Measurements from ENCODE around the gene TPRG1.

The TPRG1 gene, protein sequence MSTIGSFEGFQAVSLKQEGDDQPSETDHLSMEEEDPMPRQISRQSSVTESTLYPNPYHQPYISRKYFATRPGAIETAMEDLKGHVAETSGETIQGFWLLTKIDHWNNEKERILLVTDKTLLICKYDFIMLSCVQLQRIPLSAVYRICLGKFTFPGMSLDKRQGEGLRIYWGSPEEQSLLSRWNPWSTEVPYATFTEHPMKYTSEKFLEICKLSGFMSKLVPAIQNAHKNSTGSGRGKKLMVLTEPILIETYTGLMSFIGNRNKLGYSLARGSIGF

GRCh38 chr3:189171707-189172106 lies at the start of gene TPRG1:
TSS of gene TPRG1 (plus strand) at chr3:189171971. CDS start at chr3:189207385, 35,414 bp downstream.
- H3K9me3 ChIP-seq (ENCODE audit: control insufficient read depth, insufficient read depth, low read length): no peaks in the 10 kb centered on the region
- no peaks in the 10 kb centered on the region for H3K27me3 ChIP-seq (ENCODE audit: control insufficient read depth, insufficient read depth, low read length)
- no peak within 1 kb of the TSS for H3K4me3 ChIP-seq (ENCODE audit: low read depth, low read length)
- H3K9ac ChIP-seq (ENCODE audit: low read depth, low read length): no peak within 1 kb of the TSS
- no peaks in the 10 kb centered on the region for H3K4me1 ChIP-seq (ENCODE audit: control insufficient read depth, insufficient read depth, low read length)
- H3K36me3 ChIP-seq (ENCODE audit: control insufficient read depth, insufficient read depth, low read length): no peaks in the 10 kb centered on the region

- Histone ChIP-seq H3K9me3 (ENCODE audit: control insufficient read depth, insufficient read depth, low read length) (no peaks in the 10 kb centered on the region), H3K4me3 (ENCODE audit: low read depth, low read length) (no peak overlapping the region), H3K36me3 (ENCODE audit: control insufficient read depth, insufficient read depth, low read length) (no peaks in the 10 kb centered on the region)
Measured at GRCh38 chr3:189122110-189122509, 49.7 kb upstream of the TPRG1 start.

DNA sequence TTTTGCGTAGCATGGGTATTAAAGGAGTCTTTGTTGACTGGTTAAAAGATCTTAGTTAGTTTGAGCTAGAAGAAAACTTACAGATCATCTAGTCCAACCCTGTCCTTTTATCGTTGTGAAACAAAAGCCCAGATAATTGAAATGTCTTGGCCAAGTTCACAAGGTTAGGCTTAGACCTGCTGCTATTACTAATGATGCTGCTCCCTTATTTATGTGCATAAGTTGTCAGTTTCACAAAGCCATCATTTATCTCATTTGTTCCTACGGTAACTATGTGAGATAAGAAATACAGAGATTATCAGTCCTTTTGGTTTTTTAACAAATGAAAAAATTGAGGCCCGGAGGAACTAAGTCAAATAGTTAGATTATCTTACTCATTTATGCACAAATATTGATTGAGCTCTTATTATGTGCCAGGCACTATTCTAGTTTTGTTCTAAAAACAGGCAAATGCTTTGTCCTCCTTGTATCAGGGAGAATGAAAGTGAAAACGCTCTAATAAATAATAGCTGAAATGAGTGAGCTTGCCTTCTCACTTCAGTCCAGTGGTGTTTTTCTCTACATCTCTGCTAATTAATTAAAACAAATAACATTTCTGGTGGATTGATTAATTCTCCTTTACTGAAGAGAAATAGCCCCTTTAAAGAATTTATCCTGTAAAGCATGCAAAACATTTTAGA lies 49.1 kb upstream of the TPRG1 start:
- H3K27me3 ChIP-seq (ENCODE audit: control insufficient read depth, insufficient read depth, low read length): no peaks in the 10 kb centered on the region
- no peaks in the 10 kb centered on the region for H3K9me3 ChIP-seq (ENCODE audit: control insufficient read depth, insufficient read depth, low read length)
- no peaks in the 10 kb centered on the region for H3K36me3 ChIP-seq (ENCODE audit: control insufficient read depth, insufficient read depth, low read length)
- H3K4me1 ChIP-seq (ENCODE audit: control insufficient read depth, insufficient read depth, low read length): no peaks in the 10 kb centered on the region
- H3K9ac ChIP-seq (ENCODE audit: low read depth, low read length): no peak overlapping the region
- no peak overlapping the region for H3K4me3 ChIP-seq (ENCODE audit: low read depth, low read length)

More at GRCh38 chr3:189122110-189122509, 49.7 kb upstream of the TPRG1 start:
- H3K27me3 ChIP-seq (ENCODE audit: control insufficient read depth, insufficient read depth, low read length): no peaks in the 10 kb centered on the region
- H3K9ac ChIP-seq (ENCODE audit: low read depth, low read length): no peak overlapping the region
- no peaks in the 10 kb centered on the region for H3K4me1 ChIP-seq (ENCODE audit: control insufficient read depth, insufficient read depth, low read length)

DNA sequence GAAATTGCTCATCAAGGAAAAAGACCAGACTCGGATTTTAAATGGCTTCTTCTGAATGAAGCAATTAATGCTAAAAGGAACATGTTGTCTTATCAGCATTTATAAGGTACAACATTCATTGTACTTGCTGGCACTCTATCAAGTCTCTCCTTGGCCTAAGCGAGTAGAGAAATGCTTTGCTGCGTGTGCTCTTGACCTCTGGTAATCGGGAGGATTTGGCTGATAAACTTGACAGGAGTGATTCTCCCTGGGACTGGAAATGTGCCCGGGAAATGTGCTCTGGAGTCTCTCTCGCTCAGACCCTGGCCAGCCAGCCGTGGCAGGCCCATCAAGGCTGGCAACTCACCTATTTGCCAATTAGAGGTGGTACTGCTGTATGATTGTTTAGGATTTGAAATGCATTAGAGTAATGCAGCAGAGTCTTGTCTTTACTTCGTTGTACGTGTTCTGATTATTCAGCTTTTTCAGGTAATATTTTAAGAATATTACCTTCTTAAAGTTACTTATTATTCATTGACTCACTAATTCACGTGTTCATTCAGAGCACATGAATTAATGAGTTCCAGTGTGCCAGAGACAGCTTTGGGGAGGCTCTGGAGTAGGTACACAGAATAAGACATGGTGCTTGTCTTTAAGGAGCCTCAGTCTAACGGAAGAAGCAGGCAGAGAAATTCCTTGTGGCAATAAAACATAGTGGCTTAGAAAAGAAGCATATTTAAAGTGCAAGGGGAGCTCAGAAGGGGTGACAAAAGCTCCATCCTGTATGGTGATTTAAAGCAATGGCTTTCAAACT lies 48.0 kb upstream of the TPRG1 start:
- H3K9ac ChIP-seq (ENCODE audit: low read depth, low read length): no peak overlapping the region
- H3K27me3 ChIP-seq (ENCODE audit: control insufficient read depth, insufficient read depth, low read length): no peaks in the 10 kb centered on the region
- no peaks in the 10 kb centered on the region for H3K36me3 ChIP-seq (ENCODE audit: control insufficient read depth, insufficient read depth, low read length)
- H3K4me1 ChIP-seq (ENCODE audit: control insufficient read depth, insufficient read depth, low read length): no peaks in the 10 kb centered on the region
- no peaks in the 10 kb centered on the region for H3K9me3 ChIP-seq (ENCODE audit: control insufficient read depth, insufficient read depth, low read length)
- H3K4me3 ChIP-seq (ENCODE audit: low read depth, low read length): no peak overlapping the region

GRCh38 chr3:189132231-189132671 lies 39.5 kb upstream of the TPRG1 start:
- Histone ChIP-seq H3K27me3 (ENCODE audit: control insufficient read depth, insufficient read depth, low read length) (no peaks in the 10 kb centered on the region), H3K36me3 (ENCODE audit: control insufficient read depth, insufficient read depth, low read length) (no peaks in the 10 kb centered on the region), H3K9ac (ENCODE audit: low read depth, low read length) (no peak overlapping the region), H3K9me3 (ENCODE audit: control insufficient read depth, insufficient read depth, low read length) (no peaks in the 10 kb centered on the region), H3K4me1 (ENCODE audit: control insufficient read depth, insufficient read depth, low read length) (peaks cover 2% of the 10 kb centered on the region), H3K4me3 (ENCODE audit: low read depth, low read length) (no peak overlapping the region)

DNA sequence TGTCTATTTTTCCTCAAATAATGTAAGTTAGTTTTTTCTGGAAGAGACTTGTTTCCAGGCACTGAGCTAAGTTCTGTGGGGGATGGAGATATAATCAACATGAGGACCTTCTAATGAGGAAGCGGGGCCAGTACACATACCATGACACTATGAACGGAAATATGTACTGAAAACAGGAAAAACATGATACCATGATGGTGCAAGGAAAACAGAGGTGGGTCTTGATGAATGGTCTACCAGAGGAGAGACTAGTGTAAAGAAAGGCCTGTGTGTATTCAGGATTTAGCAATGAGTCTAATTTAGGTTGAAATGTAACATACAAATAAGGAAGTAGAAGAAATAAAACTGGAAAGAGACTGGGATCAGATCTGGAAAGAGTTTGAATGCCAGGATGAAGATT lies 38.9 kb upstream of the TPRG1 start:
- Histone ChIP-seq H3K4me3 (ENCODE audit: low read depth, low read length) (no peak overlapping the region), H3K9ac (ENCODE audit: low read depth, low read length) (no peak overlapping the region), H3K27me3 (ENCODE audit: control insufficient read depth, insufficient read depth, low read length) (no peaks in the 10 kb centered on the region), H3K4me1 (ENCODE audit: control insufficient read depth, insufficient read depth, low read length) (peaks cover 2% of the 10 kb centered on the region), H3K9me3 (ENCODE audit: control insufficient read depth, insufficient read depth, low read length) (no peaks in the 10 kb centered on the region), H3K36me3 (ENCODE audit: control insufficient read depth, insufficient read depth, low read length) (no peaks in the 10 kb centered on the region)

- Histone ChIP-seq H3K36me3 (ENCODE audit: control insufficient read depth, insufficient read depth, low read length) (no peaks in the 10 kb centered on the region), H3K4me3 (ENCODE audit: low read depth, low read length) (no peak overlapping the region), H3K9me3 (ENCODE audit: control insufficient read depth, insufficient read depth, low read length) (no peaks in the 10 kb centered on the region), H3K27me3 (ENCODE audit: control insufficient read depth, insufficient read depth, low read length) (no peaks in the 10 kb centered on the region), H3K4me1 (ENCODE audit: control insufficient read depth, insufficient read depth, low read length) (peaks cover 2% of the 10 kb centered on the region), H3K9ac (ENCODE audit: low read depth, low read length) (no peak overlapping the region)
Measured at GRCh38 chr3:189133768-189134167, 38.0 kb upstream of the TPRG1 start.

GRCh38 chr3:189137416-189137815 lies 34.4 kb upstream of the TPRG1 start:
- no peaks in the 10 kb centered on the region for H3K36me3 ChIP-seq (ENCODE audit: control insufficient read depth, insufficient read depth, low read length)
- H3K9me3 ChIP-seq (ENCODE audit: control insufficient read depth, insufficient read depth, low read length): no peaks in the 10 kb centered on the region
- H3K9ac ChIP-seq (ENCODE audit: low read depth, low read length): no peak overlapping the region
- H3K27me3 ChIP-seq (ENCODE audit: control insufficient read depth, insufficient read depth, low read length): no peaks in the 10 kb centered on the region
- H3K4me3 ChIP-seq (ENCODE audit: low read depth, low read length): no peak overlapping the region
- H3K4me1 ChIP-seq (ENCODE audit: control insufficient read depth, insufficient read depth, low read length): peaks cover 2% of the 10 kb centered on the region

- H3K9ac ChIP-seq (ENCODE audit: low read depth, low read length): no peak overlapping the region
- no peaks in the 10 kb centered on the region for H3K36me3 ChIP-seq (ENCODE audit: control insufficient read depth, insufficient read depth, low read length)
- H3K9me3 ChIP-seq (ENCODE audit: control insufficient read depth, insufficient read depth, low read length): no peaks in the 10 kb centered on the region
Measured at GRCh38 chr3:189138901-189139610, 32.7 kb upstream of the TPRG1 start.

GRCh38 chr3:189139611-189139940 lies 32.2 kb upstream of the TPRG1 start:
- no peaks in the 10 kb centered on the region for H3K27me3 ChIP-seq (ENCODE audit: control insufficient read depth, insufficient read depth, low read length)
- H3K4me3 ChIP-seq (ENCODE audit: low read depth, low read length): no peak overlapping the region
- no peaks in the 10 kb centered on the region for H3K9me3 ChIP-seq (ENCODE audit: control insufficient read depth, insufficient read depth, low read length)
- H3K9ac ChIP-seq (ENCODE audit: low read depth, low read length): no peak overlapping the region
- H3K36me3 ChIP-seq (ENCODE audit: control insufficient read depth, insufficient read depth, low read length): no peaks in the 10 kb centered on the region
- H3K4me1 ChIP-seq (ENCODE audit: control insufficient read depth, insufficient read depth, low read length): peaks cover 2% of the 10 kb centered on the region

More at GRCh38 chr3:189138901-189139610, 32.7 kb upstream of the TPRG1 start:
- H3K4me3 ChIP-seq (ENCODE audit: low read depth, low read length): no peak overlapping the region
- H3K4me1 ChIP-seq (ENCODE audit: control insufficient read depth, insufficient read depth, low read length): peaks cover 2% of the 10 kb centered on the region
- H3K27me3 ChIP-seq (ENCODE audit: control insufficient read depth, insufficient read depth, low read length): no peaks in the 10 kb centered on the region

- Histone ChIP-seq H3K9me3 (ENCODE audit: control insufficient read depth, insufficient read depth, low read length) (no peaks in the 10 kb centered on the region), H3K27me3 (ENCODE audit: control insufficient read depth, insufficient read depth, low read length) (no peaks in the 10 kb centered on the region), H3K4me3 (ENCODE audit: low read depth, low read length) (no peak overlapping the region), H3K4me1 (ENCODE audit: control insufficient read depth, insufficient read depth, low read length) (peaks cover under 1% of the 10 kb centered on the region), H3K9ac (ENCODE audit: low read depth, low read length) (no peak overlapping the region), H3K36me3 (ENCODE audit: control insufficient read depth, insufficient read depth, low read length) (no peaks in the 10 kb centered on the region)
Measured at GRCh38 chr3:189142527-189142926, 29.2 kb upstream of the TPRG1 start.
